ENCODE results near the gene ERFL. TPM values are rescaled to one million over a fixed set of nuclear protein-coding genes. Genes with fewer than 3 reads are reported as not detected.

ERFL gene
- total RNA-seq, 1 experiment from 2014 or later = 0.79 TPM

DNA sequence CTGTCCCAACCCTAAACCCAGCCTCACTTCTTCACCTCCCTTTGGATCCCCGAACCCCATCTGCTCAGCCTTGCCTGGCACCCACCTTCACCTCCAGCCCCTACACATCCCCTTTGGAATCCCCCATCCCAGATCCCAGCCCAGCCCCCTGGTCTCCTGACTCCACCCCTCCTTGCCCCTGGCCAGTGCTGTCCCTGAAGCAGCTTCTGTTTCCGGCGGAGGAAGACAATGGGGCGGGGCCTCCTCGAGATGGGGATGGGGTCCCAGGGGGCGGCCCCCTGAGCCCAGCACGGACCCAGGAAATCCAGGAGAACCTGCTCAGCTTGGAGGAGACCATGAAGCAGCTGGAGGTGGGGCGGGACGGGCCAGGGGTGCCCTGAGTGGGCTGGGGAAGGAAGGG, 22.0 kb downstream of the ERFL start:
- Histone ChIP-seq H2AFZ (ENCODE audit: low read depth, low read length, poor library complexity, severe bottlenecking) (no peak overlapping the region), H3K9me3 (ENCODE audit: control insufficient read depth in 1 of 2, insufficient read depth in 1 of 2, low read depth in 1 of 2, low read length in 2 of 2) (no peaks in the 10 kb centered on the region), H3K9me2 (ENCODE audit: insufficient read depth) (no peaks in the 10 kb centered on the region), H3K27ac (ENCODE audit: low read depth, low read length) (no peak overlapping the region), H3K27me3 (ENCODE audit: insufficient read depth, low read length) (no peaks in the 10 kb centered on the region), H3K4me3 (replicated peaks in 1 of 2; ENCODE audit: low read depth in 1 of 2, low read length in 2 of 2) (no peak overlapping the region), H3K4me1 (ENCODE audit: control insufficient read depth in 1 of 2, insufficient read depth in 2 of 2, low read length in 2 of 2) (peaks cover 0 to 6% of the 10 kb centered on the region in 2 experiments; a peak in 1 of 4 replicates), H4K20me1 (ENCODE audit: insufficient read depth) (no peaks in the 10 kb centered on the region), H3K79me2 (ENCODE audit: insufficient read depth, low read length) (no peaks in the 10 kb centered on the region), H3K9ac (ENCODE audit: low read length) (no peak overlapping the region), H3K4me2 (ENCODE audit: low read length) (no peak overlapping the region), H3K36me3 (ENCODE audit: control insufficient read depth in 1 of 2, insufficient read depth in 2 of 2, low read length in 2 of 2) (peaks cover 26 to 34% of the 10 kb centered on the region in 2 experiments; a peak in 3 of 4 replicates)
- ATAC-seq (no peak), DNase-seq (ENCODE audit: low read depth, low spot score) (no peak)
- CTCF ChIA-PET = no interaction called here
- POLR2A ChIA-PET = no interaction called here
- RAD21 ChIA-PET (ENCODE audit: low non-redundant PET in 1 of 2, low total read pairs in 2 of 2, uncharacterized antibody in 2 of 2, unreplicated experiment in 2 of 2) = no interaction called here
- no peak for TF ChIP-seq ZFX (IDR thresholded peaks at IDR 0.05)
- TF ChIP-seq, protein P1, sequence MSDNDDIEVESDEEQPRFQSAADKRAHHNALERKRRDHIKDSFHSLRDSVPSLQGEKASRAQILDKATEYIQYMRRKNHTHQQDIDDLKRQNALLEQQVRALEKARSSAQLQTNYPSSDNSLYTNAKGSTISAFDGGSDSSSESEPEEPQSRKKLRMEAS (IDR thresholded peaks at IDR 0.05) = no peak
- BruUV-seq (replicated peaks) = no TSS peak
- intact Hi-C loops (cut with micrococcal nuclease) = no loop called here

DNA sequence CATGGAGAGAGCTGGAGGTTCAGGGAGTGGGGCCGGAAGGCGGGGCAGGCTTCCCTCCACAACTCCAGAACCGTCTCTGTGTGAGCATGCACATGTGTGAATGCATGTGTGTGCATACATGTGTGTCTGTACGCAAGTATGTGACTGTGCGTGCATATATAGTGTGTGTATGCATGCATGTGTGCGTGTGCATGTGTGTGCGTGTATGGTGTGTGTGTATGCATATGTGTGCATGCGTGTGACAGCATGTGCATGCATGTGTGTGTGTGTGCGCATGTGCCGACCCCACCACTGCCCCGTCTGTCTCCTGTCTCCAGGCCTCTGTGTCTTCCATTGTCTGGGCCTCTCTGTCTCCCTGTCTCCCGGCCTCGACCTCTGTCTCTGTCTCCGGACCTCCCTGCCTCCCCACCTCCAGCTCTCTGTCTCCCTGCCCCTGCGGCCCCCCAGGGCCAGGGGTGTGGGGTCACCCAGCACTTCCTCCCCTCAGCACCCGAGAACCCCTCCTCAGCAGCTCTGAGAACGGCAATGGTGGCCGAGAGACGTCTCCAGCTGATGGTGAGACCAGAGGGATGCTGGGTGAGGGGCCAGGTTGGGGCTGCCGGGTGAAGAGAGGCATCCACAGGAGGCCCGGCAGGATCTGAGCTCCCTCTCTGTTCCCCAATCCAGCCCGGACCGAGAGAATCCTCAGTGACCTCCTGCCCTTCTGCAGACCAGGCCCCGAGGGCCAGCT, 22.8 kb downstream of the ERFL start:
- POLR2A ChIA-PET = no interaction called here
- H4K20me1 ChIP-seq (ENCODE audit: insufficient read depth) = no peaks in the 10 kb centered on the region
- RAD21 ChIA-PET (ENCODE audit: low non-redundant PET in 1 of 2, low total read pairs in 2 of 2, uncharacterized antibody in 2 of 2, unreplicated experiment in 2 of 2) = no interaction called here
- H3K9ac ChIP-seq (ENCODE audit: low read length) = no peak overlapping the region
- no peak overlapping the region for H3K4me3 ChIP-seq (replicated peaks in 1 of 2; ENCODE audit: low read depth in 1 of 2, low read length in 2 of 2)
- no peak overlapping the region for H3K4me2 ChIP-seq (ENCODE audit: low read length)
- H3K36me3 ChIP-seq (ENCODE audit: control insufficient read depth in 1 of 2, insufficient read depth in 2 of 2, low read length in 2 of 2) = peaks cover 29 to 36% of the 10 kb centered on the region in 2 experiments; a peak in 3 of 4 replicates
- ATAC-seq (no peak), DNase-seq (ENCODE audit: low read depth, low spot score) (no peak)
- CTCF ChIA-PET = no interaction called here
- no TSS peak for BruUV-seq (replicated peaks)
- H2AFZ ChIP-seq (ENCODE audit: low read depth, low read length, poor library complexity, severe bottlenecking) = no peak overlapping the region
- H3K79me2 ChIP-seq (ENCODE audit: insufficient read depth, low read length) = no peaks in the 10 kb centered on the region
- intact Hi-C loops (cut with micrococcal nuclease) = no loop called here
- H3K9me3 ChIP-seq (ENCODE audit: control insufficient read depth in 1 of 2, insufficient read depth in 1 of 2, low read depth in 1 of 2, low read length in 2 of 2) = no peaks in the 10 kb centered on the region
- no peak overlapping the region for H3K27ac ChIP-seq (ENCODE audit: low read depth, low read length)
- no peaks in the 10 kb centered on the region for H3K9me2 ChIP-seq (ENCODE audit: insufficient read depth)
- H3K27me3 ChIP-seq (ENCODE audit: insufficient read depth, low read length) = no peaks in the 10 kb centered on the region
- TF ChIP-seq CEBPB (IDR thresholded peaks at IDR 0.05; ENCODE audit: low read depth) = no peak
- no peak for TF ChIP-seq SIN3A (IDR thresholded peaks at IDR 0.05; ENCODE audit: low read depth)
- TF ChIP-seq, protein P2, sequence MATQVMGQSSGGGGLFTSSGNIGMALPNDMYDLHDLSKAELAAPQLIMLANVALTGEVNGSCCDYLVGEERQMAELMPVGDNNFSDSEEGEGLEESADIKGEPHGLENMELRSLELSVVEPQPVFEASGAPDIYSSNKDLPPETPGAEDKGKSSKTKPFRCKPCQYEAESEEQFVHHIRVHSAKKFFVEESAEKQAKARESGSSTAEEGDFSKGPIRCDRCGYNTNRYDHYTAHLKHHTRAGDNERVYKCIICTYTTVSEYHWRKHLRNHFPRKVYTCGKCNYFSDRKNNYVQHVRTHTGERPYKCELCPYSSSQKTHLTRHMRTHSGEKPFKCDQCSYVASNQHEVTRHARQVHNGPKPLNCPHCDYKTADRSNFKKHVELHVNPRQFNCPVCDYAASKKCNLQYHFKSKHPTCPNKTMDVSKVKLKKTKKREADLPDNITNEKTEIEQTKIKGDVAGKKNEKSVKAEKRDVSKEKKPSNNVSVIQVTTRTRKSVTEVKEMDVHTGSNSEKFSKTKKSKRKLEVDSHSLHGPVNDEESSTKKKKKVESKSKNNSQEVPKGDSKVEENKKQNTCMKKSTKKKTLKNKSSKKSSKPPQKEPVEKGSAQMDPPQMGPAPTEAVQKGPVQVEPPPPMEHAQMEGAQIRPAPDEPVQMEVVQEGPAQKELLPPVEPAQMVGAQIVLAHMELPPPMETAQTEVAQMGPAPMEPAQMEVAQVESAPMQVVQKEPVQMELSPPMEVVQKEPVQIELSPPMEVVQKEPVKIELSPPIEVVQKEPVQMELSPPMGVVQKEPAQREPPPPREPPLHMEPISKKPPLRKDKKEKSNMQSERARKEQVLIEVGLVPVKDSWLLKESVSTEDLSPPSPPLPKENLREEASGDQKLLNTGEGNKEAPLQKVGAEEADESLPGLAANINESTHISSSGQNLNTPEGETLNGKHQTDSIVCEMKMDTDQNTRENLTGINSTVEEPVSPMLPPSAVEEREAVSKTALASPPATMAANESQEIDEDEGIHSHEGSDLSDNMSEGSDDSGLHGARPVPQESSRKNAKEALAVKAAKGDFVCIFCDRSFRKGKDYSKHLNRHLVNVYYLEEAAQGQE (IDR thresholded peaks at IDR 0.05; ENCODE audit: low read depth) = no peak
- TF ChIP-seq YY1 (IDR thresholded peaks at IDR 0.05; ENCODE audit: extremely low read depth, insufficient replicate concordance, low read depth, low read length) = no peak
- no peak for TF ChIP-seq CBX3 (IDR thresholded peaks at IDR 0.05; ENCODE audit: low read depth)
- no peak for TF ChIP-seq ZNF274 (IDR thresholded peaks at IDR 0.05; ENCODE audit: low read depth, low read length)
- TF ChIP-seq ELF1 (IDR thresholded peaks at IDR 0.05; ENCODE audit: borderline replicate concordance, low read depth) = no peak
- H3K4me1 ChIP-seq (ENCODE audit: control insufficient read depth in 1 of 2, insufficient read depth in 2 of 2, low read length in 2 of 2) = peaks cover 0 to 6% of the 10 kb centered on the region in 2 experiments; a peak in 1 of 4 replicates

Measured in HCT116 (cell line).